MM.1S (cell line): ENCODE data around the gene NBEA.

Experiments used
- CTCF ChIP-seq: fragments of 300-600 bp; sonication (generic); IDR thresholded peaks from 2 replicates; pipeline ENCODE4 v1.5.1; 2016; ENCODE audit warnings: antibody characterized with exemption, low read length, mixed read lengths
- EZH2phosphoT487 ChIP-seq: fragments of 300-600 bp; sonication (generic); IDR thresholded peaks from 2 replicates; pipeline ENCODE4 v1.6.1; 2018; ENCODE audit warnings: antibody characterized with exemption, low read length

- TF ChIP-seq CTCF = no peak
- TF ChIP-seq EZH2phosphoT487 = no peak
Observed at GRCh38 chr13:35342440-35342839, 400.4 kb downstream of the NBEA start.
